ENCODE measurements around the gene DROSHA.

DROSHA gene

GRCh38 chr5:31469466-31469865 is 62.4 kb downstream of the DROSHA start:
- Mint-ChIP-seq H3K4me3 (no peak overlapping the region), H3K4me1 (ENCODE audit: low read depth) (no peaks in the 10 kb centered on the region), H3K9me3 (peaks cover 13% of the 10 kb centered on the region), H3K36me3 (ENCODE audit: low read depth) (peaks cover 90% of the 10 kb centered on the region), H3K27me3 (no peaks in the 10 kb centered on the region), H3K27ac (no peak overlapping the region)
- no peak for DNase-seq

- peaks cover 97% of the 10 kb centered on the region for H3K36me3 Mint-ChIP-seq (ENCODE audit: low read depth)
- peaks cover 32% of the 10 kb centered on the region for H3K9me3 Mint-ChIP-seq
- H3K4me3 Mint-ChIP-seq = no peak overlapping the region
- no peaks in the 10 kb centered on the region for H3K27me3 Mint-ChIP-seq
- H3K4me1 Mint-ChIP-seq (ENCODE audit: low read depth) = no peaks in the 10 kb centered on the region
- no peak for DNase-seq
- H3K27ac Mint-ChIP-seq = no peak overlapping the region
These were observed 66.6 kb downstream of the DROSHA start for GRCh38 chr5:31465291-31465690.

DNA sequence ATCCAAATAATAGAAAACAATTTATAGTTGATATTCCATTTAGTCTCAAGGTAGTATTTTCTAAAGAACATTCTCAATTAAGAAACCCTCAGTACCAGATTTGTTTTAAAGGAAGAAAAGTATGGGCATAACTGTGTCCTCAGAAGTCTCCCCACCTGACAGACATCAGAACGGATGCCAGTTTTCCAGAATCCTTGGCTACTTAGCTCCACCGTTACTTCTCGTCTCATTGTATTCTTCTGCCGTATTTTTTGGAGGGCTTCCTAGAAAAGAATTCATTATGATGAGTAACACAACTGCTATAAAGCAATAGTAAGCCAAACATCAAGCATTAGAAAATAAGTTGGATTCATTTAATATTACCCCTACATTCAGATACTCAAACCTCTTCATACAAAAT is 67.8 kb downstream of the DROSHA start:
- no peaks in the 10 kb centered on the region for H3K27me3 Mint-ChIP-seq
- no peaks in the 10 kb centered on the region for H3K4me1 Mint-ChIP-seq (ENCODE audit: low read depth)
- H3K36me3 Mint-ChIP-seq (ENCODE audit: low read depth) = peaks cover 98% of the 10 kb centered on the region
- H3K27ac Mint-ChIP-seq = no peak overlapping the region
- peaks cover 32% of the 10 kb centered on the region for H3K9me3 Mint-ChIP-seq
- no peak overlapping the region for H3K4me3 Mint-ChIP-seq
- no peak for DNase-seq

DNA sequence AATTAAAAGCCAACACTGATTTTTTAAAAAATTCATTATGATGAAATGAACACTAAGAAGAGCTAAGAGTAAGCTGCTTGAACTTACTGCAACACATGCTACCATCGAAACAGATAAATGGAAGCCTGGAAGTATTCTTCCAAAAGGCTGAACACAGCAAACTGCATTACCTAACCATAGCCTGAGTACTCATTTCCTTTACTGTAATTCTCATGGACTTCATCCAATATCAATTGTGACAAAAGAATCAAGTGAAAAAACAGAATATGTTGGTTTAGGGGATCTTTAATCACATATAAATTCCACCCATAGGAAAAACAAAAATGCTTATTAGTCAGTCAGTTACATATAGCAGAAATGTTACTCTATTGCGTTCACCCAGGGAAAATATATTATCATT is 68.5 kb downstream of the DROSHA start:
- DNase-seq = no peak
- peaks cover 32% of the 10 kb centered on the region for H3K9me3 Mint-ChIP-seq
- H3K36me3 Mint-ChIP-seq (ENCODE audit: low read depth) = peaks cover 99% of the 10 kb centered on the region
- H3K4me3 Mint-ChIP-seq = no peak overlapping the region
- H3K27ac Mint-ChIP-seq = no peak overlapping the region
- H3K27me3 Mint-ChIP-seq = no peaks in the 10 kb centered on the region
- H3K4me1 Mint-ChIP-seq (ENCODE audit: low read depth) = no peaks in the 10 kb centered on the region

GRCh38 chr5:31459594-31459993 is 72.3 kb downstream of the DROSHA start:
- H3K4me1 Mint-ChIP-seq (ENCODE audit: low read depth) = no peaks in the 10 kb centered on the region
- H3K4me3 Mint-ChIP-seq = no peak overlapping the region
- H3K27ac Mint-ChIP-seq = no peak overlapping the region
- H3K9me3 Mint-ChIP-seq = peaks cover 31% of the 10 kb centered on the region
- H3K36me3 Mint-ChIP-seq (ENCODE audit: low read depth) = peaks cover 99% of the 10 kb centered on the region
- no peak for DNase-seq
- no peaks in the 10 kb centered on the region for H3K27me3 Mint-ChIP-seq

DNA sequence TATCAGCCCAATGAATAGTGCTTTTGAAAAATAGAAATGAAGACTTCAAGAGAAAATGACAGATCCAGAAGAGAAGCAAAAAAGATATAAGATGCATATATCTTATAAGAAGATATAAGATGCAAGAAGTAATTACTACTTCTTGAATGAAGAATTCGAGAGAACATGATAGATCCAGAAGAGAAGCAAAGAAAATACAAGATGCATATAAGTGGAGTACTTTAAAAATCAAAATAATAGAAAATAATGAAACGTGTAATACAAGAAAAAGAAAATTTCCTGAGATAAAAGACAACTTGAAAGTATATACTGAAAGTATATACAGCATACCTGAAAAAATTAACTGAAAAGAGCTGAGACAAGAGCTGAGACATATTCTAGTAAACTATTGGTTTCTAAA is 76.7 kb downstream of the DROSHA start:
- H3K4me3 Mint-ChIP-seq = no peak overlapping the region
- H3K4me1 Mint-ChIP-seq (ENCODE audit: low read depth) = peaks cover 4% of the 10 kb centered on the region
- H3K9me3 Mint-ChIP-seq = peaks cover 12% of the 10 kb centered on the region
- DNase-seq = no peak
- H3K27ac Mint-ChIP-seq = no peak overlapping the region
- H3K27me3 Mint-ChIP-seq = no peaks in the 10 kb centered on the region
- peaks cover 98% of the 10 kb centered on the region for H3K36me3 Mint-ChIP-seq (ENCODE audit: low read depth)

DNA sequence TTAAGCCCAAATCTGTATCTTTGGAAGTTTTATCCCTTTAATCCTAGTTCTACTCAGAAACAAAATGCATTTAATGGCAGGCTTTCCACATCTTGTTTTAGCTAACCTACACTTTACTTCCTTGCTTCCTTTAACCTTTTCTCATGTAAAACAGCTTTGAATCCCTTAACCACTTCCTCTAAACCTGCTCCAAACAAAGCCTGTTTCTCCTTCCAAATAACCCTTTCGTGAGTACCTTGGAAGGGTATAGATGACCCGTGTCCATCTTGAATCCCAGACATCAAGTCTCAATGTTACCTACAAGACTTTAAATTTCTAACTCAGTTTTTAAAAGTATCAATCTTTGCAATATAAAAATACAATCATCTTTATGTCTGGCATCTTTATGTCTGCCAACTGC is 78.4 kb downstream of the DROSHA start:
- no peaks in the 10 kb centered on the region for H3K27me3 Mint-ChIP-seq
- H3K4me1 Mint-ChIP-seq (ENCODE audit: low read depth) = peaks cover 4% of the 10 kb centered on the region
- no peak overlapping the region for H3K4me3 Mint-ChIP-seq
- DNase-seq = no peak
- no peak overlapping the region for H3K27ac Mint-ChIP-seq
- H3K36me3 Mint-ChIP-seq (ENCODE audit: low read depth) = peaks cover 98% of the 10 kb centered on the region
- peaks cover 12% of the 10 kb centered on the region for H3K9me3 Mint-ChIP-seq

- Mint-ChIP-seq H3K36me3 (ENCODE audit: low read depth) (peaks cover 98% of the 10 kb centered on the region), H3K4me3 (no peak overlapping the region), H3K27me3 (no peaks in the 10 kb centered on the region), H3K9me3 (peaks cover 11% of the 10 kb centered on the region), H3K4me1 (ENCODE audit: low read depth) (peaks cover 4% of the 10 kb centered on the region), H3K27ac (no peak overlapping the region)
- no peak for DNase-seq
These were observed 79.6 kb downstream of the DROSHA start for GRCh38 chr5:31452314-31452713.

- H3K27ac Mint-ChIP-seq = no peak overlapping the region
- H3K4me3 Mint-ChIP-seq = no peak overlapping the region
- H3K36me3 Mint-ChIP-seq (ENCODE audit: low read depth) = peaks cover 96% of the 10 kb centered on the region
- H3K4me1 Mint-ChIP-seq (ENCODE audit: low read depth) = peaks cover 4% of the 10 kb centered on the region
- no peaks in the 10 kb centered on the region for H3K9me3 Mint-ChIP-seq
- H3K27me3 Mint-ChIP-seq = no peaks in the 10 kb centered on the region
- no peak for DNase-seq
These were observed 81.9 kb downstream of the DROSHA start for GRCh38 chr5:31449962-31450361.

GRCh38 chr5:31449174-31449573 is 82.7 kb downstream of the DROSHA start:
- Mint-ChIP-seq H3K27me3 (no peaks in the 10 kb centered on the region), H3K36me3 (ENCODE audit: low read depth) (peaks cover 96% of the 10 kb centered on the region), H3K27ac (no peak overlapping the region)

DNA sequence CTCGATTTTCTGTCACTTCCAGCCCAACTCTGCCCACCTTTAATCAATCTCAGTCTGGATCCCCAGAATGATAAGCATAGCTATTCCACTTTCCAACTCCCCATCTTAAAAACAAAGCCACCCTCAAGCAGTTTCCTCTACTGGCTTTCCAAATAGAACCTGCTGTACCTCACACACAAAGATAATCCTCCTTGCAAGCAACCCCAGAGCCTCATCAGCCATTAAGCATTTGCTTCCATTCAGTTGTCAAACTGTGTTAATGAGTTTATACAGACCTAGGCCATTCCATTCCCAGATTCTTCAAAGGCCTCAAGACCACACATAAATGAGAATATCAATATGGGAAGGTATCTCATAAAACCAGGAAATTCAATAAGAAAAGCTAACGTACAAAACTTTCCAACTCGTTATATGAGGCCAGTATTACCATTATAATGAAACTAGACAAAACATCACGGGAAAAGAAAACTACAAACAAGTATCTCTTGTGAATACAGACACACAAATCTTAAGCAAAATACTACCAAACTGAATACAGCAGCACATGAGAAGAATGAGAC is 86.8 kb downstream of the DROSHA start:
- H3K4me3 Mint-ChIP-seq = no peak overlapping the region
- no peaks in the 10 kb centered on the region for H3K9me3 Mint-ChIP-seq
- peaks cover 92% of the 10 kb centered on the region for H3K36me3 Mint-ChIP-seq (ENCODE audit: low read depth)
- H3K4me1 Mint-ChIP-seq (ENCODE audit: low read depth) = peaks cover 2% of the 10 kb centered on the region
- no peak overlapping the region for H3K27ac Mint-ChIP-seq
- H3K27me3 Mint-ChIP-seq = no peaks in the 10 kb centered on the region
- no peak for DNase-seq

More at GRCh38 chr5:31449174-31449573, 82.7 kb downstream of the DROSHA start:
- peaks cover 4% of the 10 kb centered on the region for H3K4me1 Mint-ChIP-seq (ENCODE audit: low read depth)
- DNase-seq = no peak
- no peak overlapping the region for H3K4me3 Mint-ChIP-seq
- H3K9me3 Mint-ChIP-seq = no peaks in the 10 kb centered on the region

DNA sequence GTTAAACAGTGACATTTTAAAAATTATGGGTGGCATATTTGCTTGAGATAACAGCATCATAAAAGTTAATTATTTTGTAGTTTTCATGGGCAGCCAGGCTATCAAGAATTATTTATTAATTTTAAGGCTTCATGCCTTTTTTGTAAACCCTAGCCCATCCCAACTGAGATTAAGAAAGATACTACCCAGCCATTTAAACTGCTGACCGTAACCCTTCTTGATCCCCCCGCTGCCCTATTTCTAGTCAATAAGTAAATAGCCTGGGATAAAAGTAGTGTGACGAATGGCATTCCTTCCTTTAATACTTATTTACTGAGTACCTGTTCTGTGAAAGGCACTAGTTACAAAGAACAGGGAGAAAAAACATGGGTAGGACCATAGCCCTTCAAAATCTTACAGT is 88.3 kb downstream of the DROSHA start:
- no peaks in the 10 kb centered on the region for H3K9me3 Mint-ChIP-seq
- no peaks in the 10 kb centered on the region for H3K27me3 Mint-ChIP-seq
- no peak overlapping the region for H3K27ac Mint-ChIP-seq
- no peak for DNase-seq
- no peak overlapping the region for H3K4me3 Mint-ChIP-seq
- peaks cover 5% of the 10 kb centered on the region for H3K4me1 Mint-ChIP-seq (ENCODE audit: low read depth)
- peaks cover 92% of the 10 kb centered on the region for H3K36me3 Mint-ChIP-seq (ENCODE audit: low read depth)

DNA sequence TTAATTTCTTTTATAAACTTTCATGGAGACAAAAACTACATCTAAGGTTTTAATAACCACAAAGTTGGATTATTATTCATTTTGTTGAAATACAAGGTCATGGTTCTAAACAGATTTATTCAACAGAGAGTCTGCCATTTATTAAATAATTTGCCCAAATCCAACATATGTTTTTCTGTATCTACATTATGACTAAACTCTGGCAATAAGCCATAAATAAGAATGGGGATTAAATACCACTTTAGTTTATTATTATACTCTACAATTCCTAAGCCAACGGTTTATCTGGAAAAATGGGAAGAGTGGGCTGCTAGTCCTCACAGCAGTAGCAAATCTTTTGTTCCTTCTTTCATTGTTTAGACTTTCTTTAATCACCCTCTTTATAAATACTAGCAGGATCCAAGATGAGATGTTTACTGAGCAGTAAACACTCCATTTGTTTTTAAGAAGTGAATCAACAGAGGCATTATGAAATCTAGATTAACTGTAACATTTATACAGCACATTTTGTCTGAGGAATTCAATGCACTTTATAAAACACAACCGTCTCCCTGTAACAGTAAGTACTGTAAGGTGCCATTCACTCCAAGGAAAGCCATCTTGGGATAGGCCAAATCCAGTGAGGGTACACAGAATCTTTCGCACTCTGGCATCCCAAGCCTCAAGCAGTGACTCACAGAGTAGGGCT is 89.7 kb downstream of the DROSHA start:
- Mint-ChIP-seq H3K36me3 (ENCODE audit: low read depth) (peaks cover 91% of the 10 kb centered on the region), H3K27ac (no peak overlapping the region), H3K9me3 (no peaks in the 10 kb centered on the region), H3K27me3 (no peaks in the 10 kb centered on the region), H3K4me3 (no peak overlapping the region), H3K4me1 (ENCODE audit: low read depth) (peaks cover 5% of the 10 kb centered on the region)
- DNase-seq = no peak

DNA sequence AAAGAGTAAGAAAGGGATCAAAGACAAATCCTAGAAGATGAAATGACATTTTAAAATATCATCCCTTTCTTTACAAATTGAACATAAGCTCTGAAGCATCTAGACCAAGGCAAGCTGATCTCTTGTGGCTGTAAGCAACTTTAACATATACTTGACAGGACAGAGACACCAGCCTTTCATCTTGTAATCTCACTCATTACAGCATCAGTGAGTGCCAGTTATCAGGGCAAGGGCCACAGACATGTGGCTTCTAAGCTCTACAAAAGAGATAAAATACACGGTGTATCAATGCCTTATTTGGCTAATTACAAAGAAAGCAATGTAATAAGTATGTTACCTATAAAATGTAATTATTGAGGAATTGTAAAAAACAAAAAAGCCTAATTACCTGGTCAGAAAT is 95.0 kb downstream of the DROSHA start:
- no peak for DNase-seq
- no peaks in the 10 kb centered on the region for H3K27me3 Mint-ChIP-seq
- peaks cover 91% of the 10 kb centered on the region for H3K36me3 Mint-ChIP-seq (ENCODE audit: low read depth)
- no peak overlapping the region for H3K4me3 Mint-ChIP-seq
- no peak overlapping the region for H3K27ac Mint-ChIP-seq
- no peaks in the 10 kb centered on the region for H3K9me3 Mint-ChIP-seq
- H3K4me1 Mint-ChIP-seq (ENCODE audit: low read depth) = peaks cover 5% of the 10 kb centered on the region

DNA sequence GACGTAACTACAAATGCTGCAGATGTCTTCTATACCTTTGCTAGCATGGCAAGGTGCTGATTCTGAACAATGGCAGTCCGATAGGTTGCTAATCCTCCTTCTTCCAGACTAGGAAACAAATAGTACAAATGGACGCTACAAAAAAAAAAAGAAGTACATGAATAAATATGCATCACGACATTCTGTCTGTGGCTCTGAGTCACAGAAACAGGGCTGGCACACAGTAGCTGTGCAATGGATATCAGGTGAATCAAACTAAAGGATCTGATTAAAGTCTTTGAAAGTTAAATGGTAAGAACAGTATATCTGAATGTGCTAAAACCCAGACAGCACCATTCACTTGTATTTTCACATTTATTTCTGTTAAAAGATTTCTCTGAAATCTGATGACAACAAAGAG is 96.2 kb downstream of the DROSHA start:
- Mint-ChIP-seq H3K4me1 (ENCODE audit: low read depth) (peaks cover 5% of the 10 kb centered on the region), H3K27ac (no peak overlapping the region)
- no peak for DNase-seq

More for the DNA sequence above, 96.2 kb downstream of the DROSHA start:
- Mint-ChIP-seq H3K36me3 (ENCODE audit: low read depth) (peaks cover 92% of the 10 kb centered on the region), H3K4me3 (no peak overlapping the region), H3K27me3 (no peaks in the 10 kb centered on the region), H3K9me3 (no peaks in the 10 kb centered on the region)

Measured in activated T-cell treated with anti-CD3 and anti-CD28 coated beads, Interleukin-2, amount 50 U/mL, for 24 hours (primary cell).